HG03045 (cell line): Measurements from ENCODE around the gene ZNF57.
"Not testable (repeated sequence)": the region's sequence is repeated elsewhere in the genome, so short reads cannot be mapped to it uniquely, and the experiment has no call there.

ENCODE experiments used
- ATAC-seq: cut with Tn5 transposase; IDR thresholded peaks from one replicate; pipeline ENCODE4 v1.9.1; 2021; ENCODE audit warnings: mild to moderate bottlenecking, moderate library complexity; ENCODE audit not compliant: unreplicated experiment

ZNF57 gene

GRCh38 chr19:2900296-2901252, at the start of gene ZNF57:
ZNF57 (plus strand) TSS chr19:2900928; CDS start chr19:2901046, 118 bp downstream.
- ATAC-seq, result peak; percentile 92

DNA sequence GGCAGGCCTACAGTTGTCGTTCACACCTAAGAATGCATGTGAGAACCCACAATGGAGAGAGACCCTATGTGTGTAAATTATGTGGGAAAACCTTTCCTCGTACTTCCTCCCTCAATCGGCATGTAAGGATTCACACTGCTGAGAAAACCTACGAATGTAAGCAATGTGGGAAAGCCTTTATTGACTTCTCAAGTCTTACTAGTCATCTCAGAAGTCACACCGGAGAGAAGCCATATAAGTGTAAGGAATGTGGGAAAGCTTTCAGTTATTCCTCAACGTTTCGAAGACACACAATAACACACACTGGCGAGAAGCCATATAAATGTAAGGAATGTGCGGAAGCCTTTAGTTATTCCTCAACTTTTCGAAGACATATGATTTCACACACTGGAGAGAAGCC, 48.1 kb upstream of the ZNF57 start:
- ATAC-seq, result no peak

- no peak for ATAC-seq
Measured at GRCh38 chr19:2853015-2853606, 47.6 kb upstream of the ZNF57 start.

- no peak for ATAC-seq
Measured at GRCh38 chr19:2854849-2855248, 45.9 kb upstream of the ZNF57 start.

GRCh38 chr19:2856457-2857050, 44.2 kb upstream of the ZNF57 start:
- ATAC-seq, result no peak

- no peak for ATAC-seq
Measured at GRCh38 chr19:2858864-2859263, 41.9 kb upstream of the ZNF57 start.

DNA sequence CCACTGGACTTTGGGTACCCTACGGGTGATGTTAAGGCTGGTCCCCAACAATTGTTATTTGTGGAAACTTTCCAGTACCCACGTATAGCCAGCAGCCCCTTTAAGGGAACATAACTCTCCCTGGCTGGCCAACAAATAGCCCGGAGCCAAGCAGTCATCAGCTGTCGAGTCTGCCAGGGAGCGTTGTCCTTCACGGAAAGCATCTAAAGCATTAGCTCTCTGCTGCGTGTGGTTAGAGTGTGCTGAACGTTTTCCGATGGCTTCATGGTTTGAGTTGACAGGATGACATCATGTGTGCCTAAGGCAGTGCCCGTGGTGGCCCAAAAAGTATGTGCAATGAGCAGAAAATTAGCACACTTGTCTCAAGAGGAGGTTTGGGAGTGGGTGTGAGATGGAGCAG, 36.9 kb upstream of the ZNF57 start:
- ATAC-seq, result no peak

DNA sequence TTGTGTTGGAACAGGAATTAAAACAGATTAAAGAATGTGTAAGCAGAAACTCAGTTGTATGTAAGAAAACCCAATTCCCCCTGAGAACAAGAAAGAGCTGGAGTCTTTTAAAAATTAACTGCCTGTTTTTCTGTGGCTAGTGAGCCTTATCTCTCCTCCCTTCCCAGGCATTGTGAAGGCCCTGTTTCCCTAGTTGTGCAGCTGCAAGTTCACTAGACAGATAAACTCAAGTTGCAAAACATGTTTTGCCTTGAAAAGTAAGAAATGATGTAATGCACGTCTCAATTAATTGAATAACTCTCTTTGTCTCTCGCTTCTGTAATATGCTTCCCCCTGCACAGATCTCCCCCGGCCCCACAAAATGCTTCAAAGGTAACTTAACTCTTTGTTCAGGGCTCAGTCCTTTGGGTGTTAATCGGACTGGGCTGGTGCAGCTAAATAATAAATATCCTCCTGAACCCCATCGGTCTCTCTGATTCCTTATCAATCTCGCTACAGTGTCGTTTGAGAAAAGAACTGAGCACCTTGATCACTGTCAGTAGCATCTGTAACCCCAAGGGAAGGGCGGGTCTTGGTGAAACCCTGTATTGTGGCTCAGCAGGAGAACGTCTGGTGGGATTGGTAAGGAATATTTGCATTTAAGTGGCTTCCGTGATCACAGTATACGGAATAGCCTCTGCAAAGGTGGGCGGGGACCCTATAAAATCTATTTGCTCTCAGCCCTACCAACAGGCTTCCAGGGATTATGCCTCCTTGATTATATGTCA, 35.2 kb upstream of the ZNF57 start:
- no peak for ATAC-seq

DNA sequence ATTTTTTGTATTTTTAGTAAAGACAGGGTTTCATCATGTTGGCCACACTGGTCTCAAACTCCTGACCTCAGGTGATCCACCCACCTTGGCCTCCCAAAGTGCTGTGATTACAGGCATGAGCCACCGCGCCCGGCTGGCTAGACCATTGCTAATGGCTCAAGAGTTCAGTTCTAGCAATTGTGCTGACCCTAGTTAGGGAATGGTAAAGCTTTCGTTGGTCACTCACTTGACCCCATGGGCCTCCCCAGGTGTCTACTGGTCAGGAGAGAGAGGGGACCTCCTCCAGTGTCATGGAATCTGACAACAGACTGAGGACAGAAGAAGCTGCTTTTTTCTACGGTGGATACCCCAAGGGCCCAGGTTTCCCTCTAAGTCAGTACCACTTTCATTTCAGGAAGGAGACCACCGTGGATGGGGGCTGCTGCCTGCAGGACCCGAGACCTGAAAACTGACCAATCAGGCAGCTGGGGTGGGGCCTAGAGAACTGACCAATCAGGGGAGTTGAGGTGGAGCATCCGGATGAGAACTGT, 34.2 kb upstream of the ZNF57 start:
- ATAC-seq, result no peak

DNA sequence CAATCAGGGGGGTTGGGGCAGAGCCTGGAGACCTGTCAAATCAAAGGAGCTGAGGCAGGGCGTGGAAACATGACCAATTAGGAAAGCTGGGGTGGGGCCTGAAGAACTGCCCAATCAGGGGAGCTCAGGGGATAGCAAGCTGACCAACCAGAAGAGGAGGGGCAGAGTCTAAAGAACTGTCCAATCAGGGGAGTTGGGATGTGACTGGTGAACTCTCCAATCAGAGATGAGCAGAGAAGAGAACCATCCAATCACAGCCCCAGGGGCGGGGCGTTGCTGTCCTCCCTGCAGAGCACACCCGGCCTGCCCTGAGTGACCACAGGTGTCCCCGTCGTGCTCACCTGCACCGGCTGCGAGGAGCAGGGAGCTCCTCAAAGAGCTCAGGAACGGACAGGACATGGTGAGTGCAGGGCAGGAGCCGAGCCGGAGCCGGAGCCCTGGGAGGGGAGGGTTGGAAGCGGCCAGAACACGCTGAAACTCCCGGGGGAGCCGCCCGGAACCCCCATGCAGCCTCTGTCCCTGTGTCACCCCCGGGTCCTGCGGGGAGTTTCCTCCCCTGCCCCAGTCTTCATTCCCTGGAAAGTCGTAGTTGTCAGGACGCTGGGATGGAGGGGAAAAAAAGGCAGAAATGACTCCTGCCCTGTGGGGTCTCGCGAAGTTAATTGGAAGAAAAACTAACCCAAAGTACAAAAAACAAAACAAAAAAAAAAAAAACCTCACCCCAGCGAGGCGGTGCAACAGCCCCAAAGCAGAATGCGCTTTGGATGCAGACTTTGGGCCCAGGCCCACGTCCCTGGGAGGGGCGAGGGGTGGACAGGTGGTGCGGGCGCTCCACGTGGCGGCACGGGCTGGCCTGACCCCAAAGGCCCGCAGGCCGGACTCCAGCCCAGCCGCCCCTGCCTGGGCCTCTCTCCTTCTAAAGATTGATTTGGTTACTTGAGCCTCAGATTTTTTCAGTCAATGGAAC, 33.4 kb upstream of the ZNF57 start, which contains the start of gene ZNF556:
ZNF556 (plus strand) TSS at position 311 of the 967 bp plus-strand sequence; CDS start at position 398, 87 bp downstream.
- ATAC-seq, result no peak

DNA sequence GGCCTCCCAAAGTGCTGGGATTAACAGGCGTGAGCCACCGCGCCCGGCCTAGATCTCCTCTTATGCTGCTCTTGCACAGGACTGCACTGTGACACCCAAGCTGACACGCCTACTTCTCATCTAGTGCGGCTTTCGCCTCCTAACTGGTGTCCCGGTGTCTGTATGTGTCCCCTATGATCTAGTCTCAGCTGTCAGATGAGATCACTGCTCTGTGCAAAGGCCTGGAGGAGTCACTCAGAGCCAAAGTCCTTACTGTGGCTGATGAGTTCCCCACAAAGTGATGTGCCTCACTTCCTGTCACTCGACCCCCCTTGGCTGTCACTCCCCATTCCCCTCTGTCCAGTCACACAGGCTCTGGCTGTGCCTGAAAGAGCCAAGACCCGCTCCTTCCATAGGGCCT, 31.1 kb upstream of the ZNF57 start:
- ATAC-seq, result no peak

GRCh38 chr19:2872175-2872574, 28.6 kb upstream of the ZNF57 start:
- not testable (repeated sequence) for ATAC-seq

- ATAC-seq, result no peak
Measured at GRCh38 chr19:2877398-2878331, 23.1 kb upstream of the ZNF57 start.

DNA sequence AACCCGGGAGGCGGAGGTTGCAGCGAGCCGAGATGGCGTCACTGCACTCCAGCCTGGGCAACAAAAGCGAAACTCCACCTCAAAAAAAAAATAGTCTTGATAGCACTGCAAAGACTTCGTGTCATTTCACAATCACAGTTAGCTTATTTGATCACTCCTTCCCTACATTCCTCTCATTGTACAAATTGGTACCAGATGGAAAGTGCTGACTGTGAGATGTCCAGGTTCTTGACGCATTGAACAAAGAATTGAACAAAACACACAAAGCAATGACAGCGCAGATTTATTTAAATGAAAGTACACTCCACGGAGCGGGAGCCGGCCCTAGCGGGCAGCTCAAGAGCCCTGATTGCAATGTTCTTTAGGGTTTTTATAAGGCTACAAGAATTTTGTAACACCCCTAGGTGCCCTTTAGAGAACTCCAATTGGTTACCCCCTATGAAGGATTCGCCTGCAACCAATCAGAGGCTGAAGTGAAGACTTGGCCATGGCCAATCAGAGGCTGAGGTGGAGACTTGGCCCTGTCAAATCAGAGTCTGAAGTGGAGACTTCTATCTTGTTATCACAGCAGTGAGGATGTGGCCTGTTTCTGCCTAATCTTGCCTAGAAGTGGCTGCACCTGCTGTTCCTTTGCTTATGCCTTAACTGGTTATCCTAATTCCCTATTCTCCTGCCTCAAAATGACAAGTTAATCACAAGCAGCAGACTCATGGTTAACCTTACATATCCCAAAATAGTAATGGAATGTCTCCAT, 16.9 kb upstream of the ZNF57 start:
- no peak for ATAC-seq

- ATAC-seq, result no peak
Measured at GRCh38 chr19:2885736-2886135, 15.0 kb upstream of the ZNF57 start.

DNA sequence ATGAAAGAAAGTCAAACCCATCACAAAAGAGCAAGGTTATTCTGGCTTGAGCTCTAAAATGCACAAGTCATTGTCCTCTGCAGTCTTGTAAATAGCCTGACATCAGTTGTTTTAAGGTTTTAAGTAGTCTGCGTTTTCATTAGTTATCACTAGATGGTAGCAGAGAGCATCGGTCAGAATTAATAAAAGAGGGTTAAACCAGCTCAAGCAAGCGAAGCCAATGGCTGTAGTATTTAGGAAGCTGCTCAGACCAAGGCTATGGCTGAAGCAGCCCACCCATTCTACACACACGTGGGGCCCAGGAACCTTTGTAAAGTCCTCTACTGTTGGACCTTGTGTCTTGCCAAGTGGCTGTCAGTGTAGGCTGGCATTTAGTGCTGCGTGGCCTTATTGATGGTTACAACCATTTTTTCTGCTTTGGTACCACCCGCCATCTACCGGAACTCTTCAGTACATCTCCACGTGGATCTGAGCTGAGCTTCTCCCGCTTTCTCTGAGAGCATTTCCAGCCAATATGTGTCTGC, 13.3 kb upstream of the ZNF57 start:
- no peak for ATAC-seq

- ATAC-seq, result no peak
Measured at GRCh38 chr19:2888731-2889224, 11.9 kb upstream of the ZNF57 start.
